ENCODE data around the gene S100A9. TPM values are rescaled to one million over a fixed set of nuclear protein-coding genes. Genes with fewer than 3 reads are reported as not detected.

Gene S100A9
- total RNA-seq, result not detected in 2 replicates

DNA sequence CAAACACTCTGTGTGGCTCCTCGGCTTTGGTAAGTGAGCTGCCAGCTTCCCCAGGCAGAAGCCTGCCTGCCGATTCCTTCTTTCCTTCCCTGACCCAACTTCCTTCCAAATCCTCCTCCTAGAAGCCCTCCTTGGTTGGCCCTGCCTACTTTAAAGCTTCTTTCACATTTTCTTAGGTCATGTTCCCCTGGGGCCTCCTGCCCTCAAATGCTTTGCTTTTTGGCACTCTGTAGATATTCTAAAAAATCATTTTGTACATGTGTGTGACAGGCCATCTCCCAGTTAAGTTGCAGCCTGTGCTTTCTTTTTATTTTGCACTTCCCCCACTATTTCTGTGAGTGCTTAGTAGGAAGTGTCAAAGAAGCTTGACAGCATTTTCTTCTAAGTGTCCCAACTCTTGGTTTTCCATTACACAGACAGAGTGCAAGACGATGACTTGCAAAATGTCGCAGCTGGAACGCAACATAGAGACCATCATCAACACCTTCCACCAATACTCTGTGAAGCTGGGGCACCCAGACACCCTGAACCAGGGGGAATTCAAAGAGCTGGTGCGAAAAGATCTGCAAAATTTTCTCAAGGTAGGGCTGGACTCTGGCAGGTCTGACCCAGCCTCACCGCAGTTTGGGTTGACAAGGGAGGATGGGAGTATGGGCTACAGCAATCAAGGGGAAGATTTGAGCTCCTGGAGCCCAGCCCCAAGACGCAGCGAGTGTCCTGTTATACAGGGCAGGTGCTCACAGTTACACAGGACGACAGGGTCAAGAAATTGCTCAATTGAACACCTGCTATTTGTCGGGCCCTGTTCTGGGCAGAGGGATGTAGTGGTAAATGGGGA is at the start of gene S100A9:
Gene S100A9 (plus strand): TSS at position 2 of the 838 bp plus-strand sequence. CDS start 430 bp downstream, at position 432.

DNA sequence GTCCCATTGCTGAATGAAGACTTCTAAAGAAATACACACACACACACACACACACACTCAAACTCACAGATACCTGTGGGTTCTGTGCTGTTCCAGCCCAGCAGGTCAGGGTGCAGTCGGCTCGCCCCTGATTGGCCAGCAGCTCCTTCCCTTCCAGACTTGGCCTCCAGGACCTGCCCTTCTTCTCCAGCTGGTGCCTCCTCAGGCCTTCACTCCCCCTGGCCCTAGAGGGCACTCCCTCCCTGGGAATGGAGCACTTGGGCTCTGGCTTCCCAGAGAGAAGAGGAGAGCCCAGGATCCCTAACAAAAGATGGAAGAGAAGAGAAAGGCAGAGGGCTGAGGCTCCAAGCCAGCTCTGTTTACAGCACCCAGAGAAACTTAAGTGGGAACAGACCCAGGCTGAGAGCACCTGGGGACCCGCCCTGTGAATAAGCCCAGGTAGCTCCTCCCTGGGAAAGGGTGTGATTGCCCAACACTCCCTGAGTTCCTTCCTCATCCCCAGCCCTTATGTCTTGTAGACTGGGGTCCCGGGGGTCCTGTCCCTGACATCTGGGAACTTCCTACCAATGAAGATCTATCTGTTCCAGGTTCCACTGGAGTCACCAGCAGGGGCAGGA is 45.0 kb upstream of the S100A9 start, which contains the start of gene PGLYRP3:
Gene PGLYRP3 (minus strand): TSS at position 383 of the 617 bp plus-strand sequence. CDS start 2,287 bp downstream, outside the sequence.

DNA sequence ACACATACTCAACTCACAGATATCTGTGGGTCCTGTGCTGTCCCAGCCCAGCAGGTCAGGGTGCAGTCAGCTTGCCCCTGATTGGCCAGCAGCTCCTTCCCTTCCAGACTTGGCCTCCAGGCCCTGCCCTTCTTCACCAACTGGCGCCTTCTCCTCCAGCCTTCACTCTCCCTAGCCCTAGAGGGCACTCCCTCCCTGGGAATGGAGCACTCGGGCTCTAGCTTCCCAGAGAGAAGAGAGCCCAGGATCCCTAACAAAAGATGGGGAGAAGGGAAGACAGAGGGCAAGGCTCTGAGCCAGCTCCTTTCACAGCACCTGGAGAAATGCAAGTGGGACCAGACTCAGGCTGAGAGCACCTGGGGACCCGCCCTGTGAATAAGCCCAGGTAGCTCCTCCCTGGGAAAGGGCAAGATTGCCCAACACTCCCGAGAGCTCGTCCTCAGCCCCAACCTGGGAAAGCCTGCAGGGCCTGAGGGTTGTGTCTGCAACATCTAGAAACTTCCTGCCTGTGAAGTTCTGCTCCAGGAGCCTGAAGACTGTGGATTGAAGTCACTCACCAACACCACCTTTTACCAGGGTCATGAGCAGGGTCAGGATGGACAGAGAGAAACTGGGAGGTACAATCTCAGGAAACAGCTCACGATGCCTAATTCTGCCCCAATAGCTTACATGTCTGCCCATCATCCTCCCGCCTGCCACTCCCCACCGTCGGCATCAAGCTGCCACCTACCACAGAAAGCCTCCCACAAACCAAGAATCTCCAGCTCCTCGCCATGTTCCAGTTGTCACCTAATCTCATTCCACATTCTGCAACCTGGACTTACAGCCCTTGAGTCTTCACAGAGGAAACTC is 8.9 kb upstream of the S100A9 start, which contains the start of gene PGLYRP4:
Gene PGLYRP4 (minus strand): TSS at position 331 of the 852 bp plus-strand sequence. CDS start 909 bp downstream, outside the sequence.

DNA sequence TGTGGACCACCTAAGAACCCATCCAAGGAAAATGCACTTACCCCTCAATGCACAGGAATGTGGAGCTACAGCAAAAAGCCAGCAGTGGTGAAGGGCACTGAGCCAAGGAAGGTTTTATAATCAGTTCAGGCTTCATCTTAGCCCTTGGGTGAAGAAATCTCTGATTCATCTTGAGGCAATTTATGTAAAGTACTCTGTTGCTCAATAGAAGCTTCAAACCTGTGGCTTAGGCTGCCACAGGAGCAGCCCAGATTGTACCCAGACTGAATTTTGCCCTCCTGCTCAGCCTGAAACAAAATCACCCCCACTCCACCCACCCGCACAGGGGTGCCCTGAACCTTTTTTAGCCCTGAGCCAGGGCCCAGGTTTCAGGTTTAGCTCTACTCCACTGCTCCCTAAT is 17.9 kb downstream of the S100A9 start, which contains the start of gene S100A12:
Gene S100A12 (minus strand): TSS at position 111 of the 400 bp plus-strand sequence. CDS start 1,029 bp downstream, outside the sequence.

DNA sequence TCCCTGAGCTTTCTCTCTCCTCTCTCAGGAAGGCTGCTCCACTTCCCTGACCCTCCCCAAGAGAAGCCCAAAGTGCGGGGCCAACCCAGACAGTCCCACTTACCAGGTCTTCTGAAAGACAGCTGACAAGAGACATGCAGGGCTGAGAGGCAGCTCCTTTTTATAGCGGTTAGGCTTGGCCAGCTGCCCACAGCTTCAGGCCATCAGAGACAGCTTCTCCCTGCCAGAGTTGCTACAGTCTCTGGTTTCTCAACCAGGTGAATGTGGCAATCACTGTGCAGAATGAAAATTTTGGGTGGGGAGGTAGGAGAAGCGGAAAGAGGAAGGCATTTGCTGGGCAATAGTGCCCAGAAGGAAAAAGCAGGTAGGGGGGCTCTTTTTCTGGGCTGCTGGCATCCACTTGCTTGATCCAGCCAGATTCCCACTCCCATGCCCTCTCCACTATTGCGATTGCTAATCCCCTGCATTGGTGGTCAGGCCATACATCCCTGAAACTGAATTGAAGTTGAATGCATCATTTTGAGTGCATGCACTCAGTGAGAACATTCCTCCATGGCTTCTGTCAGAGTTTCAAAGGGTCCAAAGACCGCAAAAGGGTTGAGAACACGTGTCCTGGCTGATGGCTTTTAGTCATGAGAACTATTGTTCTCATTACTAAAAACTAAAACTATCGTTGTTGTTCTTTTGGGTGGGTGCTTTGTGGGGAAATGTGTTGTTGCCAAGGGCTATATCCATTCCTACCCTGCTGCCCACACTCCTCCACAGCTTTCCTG is 33.5 kb downstream of the S100A9 start, which contains the start of gene S100A8:
Gene S100A8 (minus strand): TSS at position 136 of the 773 bp plus-strand sequence. CDS start 538 bp downstream, outside the sequence.

Other genes starting within 250 kb of the S100A9 start
- not detected in 2 replicates for gene SPRR2F, start 244.3 kb upstream of the S100A9 start, total RNA-seq
- not detected in 2 replicates for gene SPRR2G, start 207.0 kb upstream of the S100A9 start, total RNA-seq
- gene LELP1, start 154.4 kb upstream of the S100A9 start, total RNA-seq, result not detected in 2 replicates
- gene PRR9, start 140.3 kb upstream of the S100A9 start, total RNA-seq, result not detected in 2 replicates
- not detected in 2 replicates for gene LORICRIN, start 98.2 kb upstream of the S100A9 start, total RNA-seq
- not detected in 2 replicates for gene PGLYRP3, start 44.9 kb upstream of the S100A9 start, total RNA-seq
- gene PGLYRP4, start 9.0 kb upstream of the S100A9 start, total RNA-seq, result not detected in 2 replicates
- not detected in 2 replicates for gene S100A12, start 17.8 kb downstream of the S100A9 start, total RNA-seq
- not detected in 2 replicates for gene S100A8, start 33.2 kb downstream of the S100A9 start, total RNA-seq
- gene S100A7A, start 58.7 kb downstream of the S100A9 start, total RNA-seq, result not detected in 2 replicates
- not detected in 2 replicates for gene S100A7, start 102.8 kb downstream of the S100A9 start, total RNA-seq
- 1,607 and 1,644 TPM in 2 replicates for gene S100A6, start 178.1 kb downstream of the S100A9 start, total RNA-seq
- gene S100A5, start 183.1 kb downstream of the S100A9 start, total RNA-seq, result 1.3 TPM in 1 of 2 replicates, not detected in the other
- 108 and 141 TPM in 2 replicates for gene S100A4, start 188.0 kb downstream of the S100A9 start, total RNA-seq
- 11.6 and 12.1 TPM in 2 replicates for gene S100A3, start 191.4 kb downstream of the S100A9 start, total RNA-seq
- gene S100A2, start 208.0 kb downstream of the S100A9 start, total RNA-seq, result 4.5 and 10.8 TPM in 2 replicates

Data from bronchus fibroblast of lung (primary cell).